NOMO-1 (cell line): ENCODE measurements around the gene NUTF2.

Experiments
- DNase-seq, 2 experiments: peaks; one replicate each; lab custom pipeline; 2025; ENCODE audit not compliant: unreplicated experiment in 2 of 2; lab: John Stamatoyannopoulos, UW

The NUTF2 gene

DNA sequence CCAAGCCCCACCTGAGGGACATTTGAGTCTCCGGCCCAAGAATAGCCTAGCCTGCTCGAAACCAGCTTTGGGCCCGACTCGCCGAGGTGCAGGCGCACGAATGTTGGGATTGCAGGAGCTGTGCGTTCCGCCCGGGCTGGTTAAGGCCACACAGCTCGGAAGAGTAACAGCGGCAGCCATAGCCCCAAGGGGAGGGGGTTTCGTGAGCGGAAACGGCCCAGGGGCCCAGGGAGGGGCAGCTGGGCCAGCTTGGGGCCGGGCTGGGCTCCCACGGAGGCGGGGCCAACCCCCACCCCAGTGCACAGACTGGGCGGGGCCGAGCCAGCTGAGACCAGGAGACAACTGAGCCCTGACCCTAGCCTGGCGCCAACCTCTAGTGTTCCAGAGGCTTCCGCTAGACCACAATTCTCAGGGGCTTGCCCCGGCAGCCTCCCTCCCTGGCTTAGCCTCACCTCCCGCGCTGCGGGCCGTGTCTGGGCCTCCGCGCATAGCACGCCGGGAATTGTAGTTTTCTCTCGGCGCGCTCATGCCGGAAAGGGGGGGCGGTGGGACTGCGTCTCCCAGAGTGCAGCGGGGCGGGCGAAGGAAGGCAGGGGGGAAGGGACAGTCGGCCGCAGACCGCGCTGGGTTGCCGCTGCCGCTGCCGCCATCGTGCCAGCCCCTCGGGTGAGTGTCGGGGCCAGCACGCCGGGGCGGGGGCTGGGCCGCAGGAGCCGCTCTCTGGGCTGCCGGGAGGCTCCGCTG lies at the start of gene NUTF2:
Gene NUTF2 (plus strand): TSS at position 614 of the 744 bp plus-strand sequence. CDS start 18,198 bp downstream, outside the sequence.
- peak; percentile 94 to 99 for DNase-seq

GRCh38 chr16:67800338-67800926 lies 46.3 kb upstream of the NUTF2 start:
- no peak for DNase-seq

GRCh38 chr16:67801241-67801640 lies 45.5 kb upstream of the NUTF2 start:
- DNase-seq, result no peak

DNA sequence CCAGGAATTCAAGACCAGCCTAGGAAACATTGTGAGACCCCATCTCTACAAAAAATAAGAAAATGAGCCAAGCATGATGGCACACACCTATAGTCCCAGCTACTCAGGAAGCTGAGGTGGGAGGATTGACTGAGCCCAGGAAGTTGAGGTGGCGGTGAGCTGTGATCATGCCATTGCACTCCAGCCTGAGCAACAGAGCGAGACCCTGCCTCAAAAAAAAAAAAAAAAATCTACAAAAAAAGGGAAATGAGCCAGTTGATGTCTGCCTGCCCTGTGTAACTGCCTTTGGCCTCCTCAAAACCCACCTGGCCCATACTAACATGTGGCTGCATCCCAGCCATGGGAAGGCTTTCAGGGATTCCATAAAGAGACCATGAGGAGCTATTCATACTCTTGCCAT lies 44.9 kb upstream of the NUTF2 start:
- no peak for DNase-seq

GRCh38 chr16:67803894-67804293 lies 42.8 kb upstream of the NUTF2 start:
- DNase-seq, result no peak

GRCh38 chr16:67804853-67805542 lies 41.7 kb upstream of the NUTF2 start:
- no peak for DNase-seq

GRCh38 chr16:67805718-67806427 lies 40.9 kb upstream of the NUTF2 start:
- no peak for DNase-seq

DNA sequence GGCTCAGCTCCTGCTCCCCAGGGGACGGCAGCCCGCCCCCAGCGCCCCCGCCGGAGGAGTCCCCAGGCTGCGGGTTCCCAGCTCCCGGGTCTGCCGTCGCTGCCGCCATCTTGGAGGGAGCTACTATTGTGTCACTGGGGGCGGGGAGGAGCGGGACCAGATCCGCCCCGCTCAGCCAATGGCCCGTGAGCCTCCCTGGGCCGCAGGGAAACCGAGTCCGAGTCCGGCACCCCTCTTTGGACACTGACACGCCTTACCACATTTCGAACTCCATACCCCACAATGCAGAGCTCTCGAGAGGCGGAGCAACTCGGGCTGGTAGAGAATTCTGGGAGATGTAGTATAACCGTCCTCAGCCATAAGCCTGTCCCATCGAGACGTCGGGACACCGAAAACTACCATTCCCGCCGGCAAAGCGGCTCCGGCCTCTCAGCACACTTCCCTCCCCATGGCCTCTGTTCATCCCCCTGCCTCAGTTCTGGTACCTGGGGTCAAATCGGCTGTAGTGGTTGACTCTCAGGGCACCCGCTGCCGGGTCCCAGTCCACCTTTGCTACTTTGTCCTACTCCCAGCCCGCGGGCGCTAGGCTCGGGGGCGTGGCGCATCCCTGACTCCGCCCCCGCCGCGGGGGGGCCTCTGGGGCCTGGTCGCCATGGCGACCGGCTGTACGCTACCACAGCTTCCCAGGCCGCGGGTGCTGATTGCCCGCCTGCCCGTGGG lies 40.1 kb upstream of the NUTF2 start, which contains the start of the genes RANBP10 and TSNAXIP1:
Gene RANBP10 (minus strand): TSS at position 133 of the 720 bp plus-strand sequence. CDS start 24 bp downstream, at position 109.
Gene TSNAXIP1 (plus strand): TSS at position 462 of the 720 bp plus-strand sequence. CDS start 261 bp downstream, outside the sequence.
- peak; percentile 98 to 99 for DNase-seq

- DNase-seq, result no peak
Measured at GRCh38 chr16:67807148-67807682, 39.5 kb upstream of the NUTF2 start.

GRCh38 chr16:67811899-67812298 lies 34.8 kb upstream of the NUTF2 start:
- DNase-seq, result no peak

DNA sequence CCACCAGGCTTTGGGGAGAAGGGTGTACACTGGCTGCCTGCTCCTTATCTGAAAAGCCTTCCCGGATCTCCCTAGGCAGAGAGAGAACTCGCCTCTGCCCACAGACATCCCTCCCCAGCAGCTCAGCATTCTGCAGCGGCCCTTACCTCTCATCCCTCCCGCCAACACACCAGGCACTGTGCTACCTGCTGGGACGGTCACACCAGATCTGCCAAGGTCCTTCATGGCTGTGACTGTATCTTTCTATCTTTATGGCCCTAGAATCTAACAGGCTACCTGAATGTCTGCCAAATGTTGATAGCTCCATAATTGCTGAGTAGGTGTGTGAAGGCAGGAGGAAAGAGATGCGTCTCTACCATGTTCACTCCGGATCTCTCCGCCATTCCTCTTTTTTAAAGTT lies 32.2 kb upstream of the NUTF2 start:
- no peak for DNase-seq

- DNase-seq, result no peak
Measured at GRCh38 chr16:67820608-67821259, 26.0 kb upstream of the NUTF2 start.

- DNase-seq, result no peak
Measured at GRCh38 chr16:67822511-67822910, 24.2 kb upstream of the NUTF2 start.

DNA sequence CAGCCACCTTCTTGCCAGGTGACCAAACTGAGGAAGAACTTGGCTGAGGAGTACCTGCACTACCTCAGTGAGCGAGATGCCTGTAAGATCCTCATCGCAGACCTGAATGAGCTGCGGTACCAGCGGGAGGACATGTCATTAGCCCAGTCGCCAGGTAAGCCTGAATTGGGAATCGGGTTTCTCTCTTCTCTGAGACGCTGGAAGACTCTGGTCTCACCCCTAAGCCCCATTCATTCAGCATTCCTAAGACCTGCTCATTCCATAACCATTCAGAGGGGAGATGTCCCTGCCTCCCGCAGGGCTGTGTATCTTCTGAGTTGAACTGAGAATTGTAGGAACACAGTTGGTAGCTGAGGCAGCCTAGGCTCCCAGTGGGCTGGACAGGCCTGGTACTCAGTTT lies 21.6 kb upstream of the NUTF2 start:
- no peak for DNase-seq

- no peak for DNase-seq
Measured at GRCh38 chr16:67825906-67826305, 20.8 kb upstream of the NUTF2 start.

- DNase-seq, result no peak
Measured at GRCh38 chr16:67828651-67829050, 18.1 kb upstream of the NUTF2 start.

GRCh38 chr16:67833030-67833414 lies 13.7 kb upstream of the NUTF2 start:
- DNase-seq, result no peak

GRCh38 chr16:67833415-67834241 lies 13.1 kb upstream of the NUTF2 start:
- DNase-seq, result peak; percentile 81 to 91

DNA sequence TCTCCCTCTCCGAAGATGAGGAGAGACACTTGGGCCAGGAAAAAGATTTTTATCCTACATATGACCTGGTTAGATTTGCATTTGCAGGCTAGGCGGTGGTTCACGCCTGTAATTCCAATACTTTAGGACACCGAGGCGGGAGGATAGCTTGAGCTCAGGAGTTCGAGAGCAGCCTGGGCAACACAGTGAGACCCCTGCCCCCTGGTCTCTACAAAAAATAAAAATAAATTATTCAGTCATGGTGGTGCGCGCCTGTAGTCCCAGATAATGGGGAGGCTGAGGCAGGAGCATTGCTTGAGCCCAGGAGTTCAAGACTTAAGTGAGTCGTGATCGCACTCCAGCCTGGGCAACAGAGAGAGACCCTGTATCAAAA lies 12.5 kb upstream of the NUTF2 start:
- no peak for DNase-seq
